ENCODE measurements around the gene TMIE.

Gene TMIE

GRCh38 chr3:46705022-46705530 lies 3.9 kb downstream of the TMIE start:
- Histone ChIP-seq H2AK5ac (ENCODE audit: low read length, severe bottlenecking) (no peak overlapping the region), H3K14ac (ENCODE audit: low read length in 2 of 2) (no peak overlapping the region), H3K27ac (ENCODE audit: low read length, poor library complexity, severe bottlenecking) (no peak overlapping the region), H3K9ac (ENCODE audit: low read length) (no peak overlapping the region), H4K91ac (ENCODE audit: low read length) (no peak overlapping the region), H3K4me3 (ENCODE audit: insufficient read depth in 1 of 2, low read depth in 1 of 2, low read length in 2 of 2) (no peak overlapping the region), H2BK12ac (ENCODE audit: low read length in 2 of 2) (no peak overlapping the region), H3K27me3 (ENCODE audit: control insufficient read depth in 1 of 2, insufficient read depth in 1 of 2, low read length in 2 of 2) (peaks cover 43 to 58% of the 10 kb centered on the region in 2 experiments), H3K4me2 (ENCODE audit: low read length, poor library complexity, severe bottlenecking) (no peak overlapping the region), H3K4ac (ENCODE audit: low read depth in 1 of 2, low read length in 2 of 2) (no peak overlapping the region), H2BK15ac (ENCODE audit: low read depth, poor library complexity, severe bottlenecking) (no peak overlapping the region), H3K4me1 (ENCODE audit: control insufficient read depth, insufficient read depth, low read depth, low read length) (peaks cover 15% of the 10 kb centered on the region), H3K9me3 (ENCODE audit: control insufficient read depth, low read length) (no peaks in the 10 kb centered on the region), H3K79me1 (replicated peaks; ENCODE audit: low read length, poor library complexity, severe bottlenecking) (no peaks in the 10 kb centered on the region), H3K18ac (ENCODE audit: low read depth in 1 of 2, low read length in 2 of 2) (no peak overlapping the region), H2AFZ (ENCODE audit: low read depth, low read length) (no peak overlapping the region), H3K36me3 (ENCODE audit: control insufficient read depth in 1 of 2, insufficient read depth in 2 of 2, low read depth in 1 of 2, low read length in 2 of 2) (no peaks in the 10 kb centered on the region), H2BK5ac (ENCODE audit: low read depth, low read length, poor library complexity, severe bottlenecking) (no peak overlapping the region), H3K23ac (ENCODE audit: low read length in 2 of 2) (no peak overlapping the region), H4K8ac (ENCODE audit: low read length) (no peak overlapping the region), H2BK120ac (ENCODE audit: low read depth, low read length) (no peak overlapping the region)
- 0% methylated on average over 3 of the region's 4 CpGs for WGBS
- peak; percentile 75 for DNase-seq

- Histone ChIP-seq H3K4me2 (ENCODE audit: low read length, poor library complexity, severe bottlenecking) (no peak overlapping the region), H2BK120ac (ENCODE audit: low read depth, low read length) (no peak overlapping the region), H3K27ac (ENCODE audit: low read length, poor library complexity, severe bottlenecking) (no peak overlapping the region), H3K4ac (ENCODE audit: low read depth in 1 of 2, low read length in 2 of 2) (no peak overlapping the region), H2AK5ac (ENCODE audit: low read length, severe bottlenecking) (no peak overlapping the region), H3K4me3 (ENCODE audit: insufficient read depth in 1 of 2, low read depth in 1 of 2, low read length in 2 of 2) (no peak overlapping the region), H3K23ac (ENCODE audit: low read length in 2 of 2) (no peak overlapping the region), H2AFZ (ENCODE audit: low read depth, low read length) (no peak overlapping the region), H3K79me1 (replicated peaks; ENCODE audit: low read length, poor library complexity, severe bottlenecking) (no peaks in the 10 kb centered on the region), H4K8ac (ENCODE audit: low read length) (no peak overlapping the region), H3K36me3 (ENCODE audit: control insufficient read depth in 1 of 2, insufficient read depth in 2 of 2, low read depth in 1 of 2, low read length in 2 of 2) (no peaks in the 10 kb centered on the region), H4K91ac (ENCODE audit: low read length) (no peak overlapping the region), H3K4me1 (ENCODE audit: control insufficient read depth, insufficient read depth, low read depth, low read length) (peaks cover 12% of the 10 kb centered on the region), H3K9ac (ENCODE audit: low read length) (no peak overlapping the region), H3K18ac (ENCODE audit: low read depth in 1 of 2, low read length in 2 of 2) (no peak overlapping the region), H2BK5ac (ENCODE audit: low read depth, low read length, poor library complexity, severe bottlenecking) (no peak overlapping the region), H2BK15ac (ENCODE audit: low read depth, poor library complexity, severe bottlenecking) (peak overlapping the region; percentile 15), H3K27me3 (ENCODE audit: control insufficient read depth in 1 of 2, insufficient read depth in 1 of 2, low read length in 2 of 2) (peaks cover 34 to 54% of the 10 kb centered on the region in 2 experiments), H3K9me3 (ENCODE audit: control insufficient read depth, low read length) (no peaks in the 10 kb centered on the region), H2BK12ac (ENCODE audit: low read length in 2 of 2) (no peak overlapping the region), H3K14ac (ENCODE audit: low read length in 2 of 2) (no peak overlapping the region)
- 60% methylated on average over 19 of the region's 19 CpGs for WGBS
- DNase-seq: peak; percentile 66
Measured at GRCh38 chr3:46705751-46706552, 4.8 kb downstream of the TMIE start.

- DNase-seq: no peak
- no peak overlapping the region for H2AFZ ChIP-seq (ENCODE audit: low read depth, low read length)
- H2BK120ac ChIP-seq (ENCODE audit: low read depth, low read length): no peak overlapping the region
- no peak overlapping the region for H3K27ac ChIP-seq (ENCODE audit: low read length, poor library complexity, severe bottlenecking)
- peaks cover 8% of the 10 kb centered on the region for H3K4me1 ChIP-seq (ENCODE audit: control insufficient read depth, insufficient read depth, low read depth, low read length)
- H4K91ac ChIP-seq (ENCODE audit: low read length): no peak overlapping the region
- H4K8ac ChIP-seq (ENCODE audit: low read length): no peak overlapping the region
- H2BK15ac ChIP-seq (ENCODE audit: low read depth, poor library complexity, severe bottlenecking): no peak overlapping the region
- no peak overlapping the region for H3K18ac ChIP-seq (ENCODE audit: low read depth in 1 of 2, low read length in 2 of 2)
- H3K4ac ChIP-seq (ENCODE audit: low read depth in 1 of 2, low read length in 2 of 2): peak overlapping the region in 1 of 2 experiments; percentile 24
- H2BK5ac ChIP-seq (ENCODE audit: low read depth, low read length, poor library complexity, severe bottlenecking): no peak overlapping the region
- H3K14ac ChIP-seq (ENCODE audit: low read length in 2 of 2): no peak overlapping the region
- no peaks in the 10 kb centered on the region for H3K9me3 ChIP-seq (ENCODE audit: control insufficient read depth, low read length)
- H2BK12ac ChIP-seq (ENCODE audit: low read length in 2 of 2): no peak overlapping the region
- no peak overlapping the region for H3K23ac ChIP-seq (ENCODE audit: low read length in 2 of 2)
- no peak overlapping the region for H3K9ac ChIP-seq (ENCODE audit: low read length)
- WGBS: 75% methylated on average over 13 of the region's 13 CpGs
- no peak overlapping the region for H2AK5ac ChIP-seq (ENCODE audit: low read length, severe bottlenecking)
- no peaks in the 10 kb centered on the region for H3K36me3 ChIP-seq (ENCODE audit: control insufficient read depth in 1 of 2, insufficient read depth in 2 of 2, low read depth in 1 of 2, low read length in 2 of 2)
- H3K79me1 ChIP-seq (replicated peaks; ENCODE audit: low read length, poor library complexity, severe bottlenecking): no peaks in the 10 kb centered on the region
- no peak overlapping the region for H3K4me3 ChIP-seq (ENCODE audit: insufficient read depth in 1 of 2, low read depth in 1 of 2, low read length in 2 of 2)
- no peak overlapping the region for H3K4me2 ChIP-seq (ENCODE audit: low read length, poor library complexity, severe bottlenecking)
- H3K27me3 ChIP-seq (ENCODE audit: control insufficient read depth in 1 of 2, insufficient read depth in 1 of 2, low read length in 2 of 2): peaks cover 28 to 46% of the 10 kb centered on the region in 2 experiments
Measured at GRCh38 chr3:46706771-46707582, 5.8 kb downstream of the TMIE start.

- Histone ChIP-seq H3K4ac (ENCODE audit: low read depth in 1 of 2, low read length in 2 of 2) (no peak overlapping the region), H2BK120ac (ENCODE audit: low read depth, low read length) (no peak overlapping the region), H3K36me3 (ENCODE audit: control insufficient read depth in 1 of 2, insufficient read depth in 2 of 2, low read depth in 1 of 2, low read length in 2 of 2) (no peaks in the 10 kb centered on the region), H3K9ac (ENCODE audit: low read length) (no peak overlapping the region), H3K18ac (ENCODE audit: low read depth in 1 of 2, low read length in 2 of 2) (no peak overlapping the region), H3K14ac (ENCODE audit: low read length in 2 of 2) (no peak overlapping the region), H2BK12ac (ENCODE audit: low read length in 2 of 2) (no peak overlapping the region), H3K27ac (ENCODE audit: low read length, poor library complexity, severe bottlenecking) (no peak overlapping the region), H3K4me2 (ENCODE audit: low read length, poor library complexity, severe bottlenecking) (no peak overlapping the region), H2AFZ (ENCODE audit: low read depth, low read length) (no peak overlapping the region), H2BK5ac (ENCODE audit: low read depth, low read length, poor library complexity, severe bottlenecking) (no peak overlapping the region), H3K4me3 (ENCODE audit: insufficient read depth in 1 of 2, low read depth in 1 of 2, low read length in 2 of 2) (no peak overlapping the region), H3K79me1 (replicated peaks; ENCODE audit: low read length, poor library complexity, severe bottlenecking) (no peaks in the 10 kb centered on the region), H2BK15ac (ENCODE audit: low read depth, poor library complexity, severe bottlenecking) (no peak overlapping the region), H2AK5ac (ENCODE audit: low read length, severe bottlenecking) (no peak overlapping the region), H3K9me3 (ENCODE audit: control insufficient read depth, low read length) (no peaks in the 10 kb centered on the region), H3K23ac (ENCODE audit: low read length in 2 of 2) (no peak overlapping the region), H3K4me1 (ENCODE audit: control insufficient read depth, insufficient read depth, low read depth, low read length) (peaks cover 8% of the 10 kb centered on the region), H3K27me3 (ENCODE audit: control insufficient read depth in 1 of 2, insufficient read depth in 1 of 2, low read length in 2 of 2) (peaks cover 22 to 40% of the 10 kb centered on the region in 2 experiments), H4K8ac (ENCODE audit: low read length) (no peak overlapping the region), H4K91ac (ENCODE audit: low read length) (no peak overlapping the region)
- no peak for DNase-seq
- whole genome bisulfite sequencing: 92% methylated on average over 7 of the region's 7 CpGs
Measured at GRCh38 chr3:46707601-46708011, 6.4 kb downstream of the TMIE start.
